ENCODE data around the gene LUZP1.

GRCh38 chr1:23081376-23081775 is 87.3 kb downstream of the LUZP1 start:
- TF ChIP-seq ATF3 (IDR thresholded peaks at IDR 0.05) = no peak
- TF ChIP-seq CTCF (IDR thresholded peaks at IDR 0.05; ENCODE audit: low read depth, low read length, missing input control) = no peak
- TF ChIP-seq YY1 (IDR thresholded peaks at IDR 0.05) = no peak
- no peak for TF ChIP-seq GABPA (IDR thresholded peaks at IDR 0.05 in 1 of 2, conservative IDR thresholded peaks at IDR 0.05 in 1 of 2)
- TF ChIP-seq MAX (IDR thresholded peaks at IDR 0.05) = no peak
- TF ChIP-seq RXRA (IDR thresholded peaks at IDR 0.05) = no peak
- no peak for TF ChIP-seq SP1 (IDR thresholded peaks at IDR 0.05)
- TF ChIP-seq TAF1 (conservative IDR thresholded peaks at IDR 0.05) = no peak
- TF ChIP-seq HNF4G (IDR thresholded peaks at IDR 0.05) = no peak
- TF ChIP-seq EGR1 (IDR thresholded peaks at IDR 0.05; ENCODE audit: low read depth in 2 of 2) = no peak
- no peak for TF ChIP-seq HNF4A (conservative IDR thresholded peaks at IDR 0.05)

Measured in liver (tissue), 3 donors.